HepG2 (cell line): ENCODE measurements around the gene BAHD1. TPM values are rescaled to one million over a fixed set of nuclear protein-coding genes. Genes with fewer than 3 reads are reported as not detected.
A peak's percentile ranks its signal among the peaks of the same experiment; 100 is the strongest.

ENCODE experiments used
- DZIP1 ChIP-seq: sonication (generic); formaldehyde crosslinking; IDR thresholded peaks from 2 replicates; pipeline ENCODE4 v1.5.0; 2020; ENCODE audit warnings: mild to moderate bottlenecking, missing genetic modification reagents
- ERF ChIP-seq: IDR thresholded peaks from 2 replicates; pipeline ENCODE4 v1.6.1; 2018; ENCODE audit warnings: missing biosample characterization, missing genetic modification reagents
- HNRNPL ChIP-seq: fragments of 200-400 bp; formaldehyde crosslinking; IDR thresholded peaks from 2 replicates; pipeline ENCODE4 v1.6.1; 2017; ENCODE audit warnings: mild to moderate bottlenecking, low read depth, low read length
- MTA1 ChIP-seq: sonication (generic); formaldehyde crosslinking; IDR thresholded peaks from 2 replicates; pipeline ENCODE4 v1.4.0; 2020; ENCODE audit warnings: missing genetic modification reagents, mild to moderate bottlenecking, borderline replicate concordance
- MYNN ChIP-seq: sonication (generic); formaldehyde crosslinking; IDR thresholded peaks from 2 replicates; pipeline ENCODE4 v1.4.0; 2020; ENCODE audit warnings: mild to moderate bottlenecking, low read depth, missing genetic modification reagents
- ZC3H13 ChIP-seq: sonication (generic); formaldehyde crosslinking; IDR thresholded peaks from 2 replicates; pipeline ENCODE4 v1.8.1; 2023; ENCODE audit warnings: mild to moderate bottlenecking, missing genetic modification reagents, moderate library complexity
- ZNF343 ChIP-seq: sonication (generic); formaldehyde crosslinking; IDR thresholded peaks from 2 replicates; pipeline ENCODE4 v1.4.0; 2020; ENCODE audit warnings: mild to moderate bottlenecking, missing genetic modification reagents
- ZNF350 ChIP-seq: sonication (generic); formaldehyde crosslinking; IDR thresholded peaks from 2 replicates; pipeline ENCODE4 v1.4.0; 2020; ENCODE audit warnings: mild to moderate bottlenecking, low read depth, missing genetic modification reagents, borderline replicate concordance
- ZNF768 ChIP-seq: sonication (generic); formaldehyde crosslinking; IDR thresholded peaks from 2 replicates; pipeline ENCODE4 v1.4.0; 2020; ENCODE audit warnings: missing genetic modification reagents
- polyA plus RNA-seq, 8 experiments: library from polyadenylated mRNA; depleted of rRNA in 3 of 8; stranded (reverse) in 7 of 8; unstranded in 1 of 8; fragments of >200 nt; fragmentation: Illumina TruSeq in 4 of 8; extraction: Trizol in 4 of 8; gene quantifications; 2 replicates each; pipeline versions ENCODE4 v1.2.1 to v1.2.3, GENCODE V29; 2011 to 2016; ENCODE audit warnings: low read depth in 4 of 8, missing spikeins in 1 of 8, mixed read lengths in 1 of 8; ENCODE audit not compliant: insufficient read depth in 1 of 8
- total RNA-seq, 5 experiments: library from RNA; depleted of rRNA; stranded (reverse); fragments of >200 nt; fragmentation: Illumina TruSeq; extraction: Trizol; gene quantifications; 2 replicates each; pipeline ENCODE4 v1.2.3, GENCODE V29; 2016; ENCODE audit warnings: low read depth in 1 of 5
- TF ChIP-seq, protein P1 (sequence below): sonication (generic); formaldehyde crosslinking; IDR thresholded peaks from 2 replicates; pipeline ENCODE4 v1.5.1; 2020; ENCODE audit warnings: mild to moderate bottlenecking, missing genetic modification reagents
- TF ChIP-seq, protein P2 (sequence below): sonication (generic); formaldehyde crosslinking; IDR thresholded peaks from 2 replicates; pipeline ENCODE4 v1.4.0; 2020; ENCODE audit warnings: missing genetic modification reagents, borderline replicate concordance
- TF ChIP-seq, protein P3 (sequence below): sonication (generic); formaldehyde crosslinking; IDR thresholded peaks from 2 replicates; pipeline ENCODE4 v1.4.0; 2020; ENCODE audit warnings: missing genetic modification reagents
- TF ChIP-seq, protein P4 (sequence below): sonication (generic); formaldehyde crosslinking; IDR thresholded peaks from 2 replicates; pipeline ENCODE4 v1.5.0; 2020; ENCODE audit warnings: mild to moderate bottlenecking, missing genetic modification reagents, moderate library complexity
- TF ChIP-seq, protein P5 (sequence below): sonication (generic); formaldehyde crosslinking; IDR thresholded peaks from 2 replicates; pipeline ENCODE4 v1.5.0; 2020; ENCODE audit warnings: mild to moderate bottlenecking, missing genetic modification reagents, borderline replicate concordance

BAHD1 gene
- total and polyA plus RNA-seq, 2 of the 13 experiments (the other 11 are each of a cell fraction or from before 2014, with no cell fraction given), result 3.3 to 8.7 TPM

GRCh38 chr15:40506964-40507571, 66.3 kb downstream of the BAHD1 start (continued):
- no peak for TF ChIP-seq MYNN (CRISPR knock-in tag)
- peak; percentile 39; the same call in 1 of the 2 replicates for TF ChIP-seq MTA1 (CRISPR knock-in tag)
- no peak for TF ChIP-seq ZNF343
- TF ChIP-seq ERF (CRISPR knock-in tag), result 0 out of 2 replicates have a peak, but pooled peaks have one; percentile 27
- TF ChIP-seq ZNF768 (CRISPR knock-in tag), result peak; percentile 38; the same call in 1 of the 2 replicates
- TF ChIP-seq, protein P1, sequence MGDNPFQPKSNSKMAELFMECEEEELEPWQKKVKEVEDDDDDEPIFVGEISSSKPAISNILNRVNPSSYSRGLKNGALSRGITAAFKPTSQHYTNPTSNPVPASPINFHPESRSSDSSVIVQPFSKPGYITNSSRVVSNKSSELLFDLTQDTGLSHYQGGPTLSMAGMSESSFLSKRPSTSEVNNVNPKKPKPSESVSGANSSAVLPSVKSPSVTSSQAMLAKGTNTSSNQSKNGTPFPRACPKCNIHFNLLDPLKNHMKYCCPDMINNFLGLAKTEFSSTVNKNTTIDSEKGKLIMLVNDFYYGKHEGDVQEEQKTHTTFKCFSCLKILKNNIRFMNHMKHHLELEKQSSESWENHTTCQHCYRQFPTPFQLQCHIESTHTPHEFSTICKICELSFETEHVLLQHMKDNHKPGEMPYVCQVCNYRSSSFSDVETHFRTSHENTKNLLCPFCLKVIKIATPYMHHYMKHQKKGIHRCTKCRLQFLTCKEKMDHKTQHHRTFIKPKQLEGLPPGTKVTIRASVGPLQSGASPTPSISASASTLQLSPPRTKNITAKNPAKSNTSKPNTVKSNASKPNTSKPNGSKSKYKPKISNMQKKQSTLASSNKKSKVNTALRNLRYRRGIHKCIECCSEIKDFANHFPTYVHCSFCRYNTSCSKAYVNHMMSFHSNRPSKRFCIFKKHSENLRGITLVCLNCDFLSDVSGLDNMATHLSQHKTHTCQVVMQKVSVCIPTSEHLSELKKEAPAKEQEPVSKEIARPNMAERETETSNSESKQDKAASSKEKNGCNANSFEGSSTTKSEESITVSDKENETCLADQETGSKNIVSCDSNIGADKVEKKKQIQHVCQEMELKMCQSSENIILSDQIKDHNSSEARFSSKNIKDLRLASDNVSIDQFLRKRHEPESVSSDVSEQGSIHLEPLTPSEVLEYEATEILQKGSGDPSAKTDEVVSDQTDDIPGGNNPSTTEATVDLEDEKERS (CRISPR knock-in tag), result no peak
- 0 out of 2 replicates have a peak, but pooled peaks have one; percentile 45 for TF ChIP-seq HNRNPL
- TF ChIP-seq, protein P2, sequence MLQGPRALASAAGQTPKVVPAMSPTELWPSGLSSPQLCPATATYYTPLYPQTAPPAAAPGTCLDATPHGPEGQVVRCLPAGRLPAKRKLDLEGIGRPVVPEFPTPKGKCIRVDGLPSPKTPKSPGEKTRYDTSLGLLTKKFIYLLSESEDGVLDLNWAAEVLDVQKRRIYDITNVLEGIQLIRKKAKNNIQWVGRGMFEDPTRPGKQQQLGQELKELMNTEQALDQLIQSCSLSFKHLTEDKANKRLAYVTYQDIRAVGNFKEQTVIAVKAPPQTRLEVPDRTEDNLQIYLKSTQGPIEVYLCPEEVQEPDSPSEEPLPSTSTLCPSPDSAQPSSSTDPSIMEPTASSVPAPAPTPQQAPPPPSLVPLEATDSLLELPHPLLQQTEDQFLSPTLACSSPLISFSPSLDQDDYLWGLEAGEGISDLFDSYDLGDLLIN (CRISPR knock-in tag), result peak; percentile 68; the same call in 1 of the 2 replicates
- TF ChIP-seq ZC3H13 (CRISPR knock-in tag), result no peak
- TF ChIP-seq, protein P3, sequence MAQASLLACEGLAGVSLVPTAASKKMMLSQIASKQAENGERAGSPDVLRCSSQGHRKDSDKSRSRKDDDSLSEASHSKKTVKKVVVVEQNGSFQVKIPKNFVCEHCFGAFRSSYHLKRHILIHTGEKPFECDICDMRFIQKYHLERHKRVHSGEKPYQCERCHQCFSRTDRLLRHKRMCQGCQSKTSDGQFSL (CRISPR knock-in tag), result 0 out of 2 replicates have a peak, but pooled peaks have one; percentile 38
- TF ChIP-seq, protein P4, sequence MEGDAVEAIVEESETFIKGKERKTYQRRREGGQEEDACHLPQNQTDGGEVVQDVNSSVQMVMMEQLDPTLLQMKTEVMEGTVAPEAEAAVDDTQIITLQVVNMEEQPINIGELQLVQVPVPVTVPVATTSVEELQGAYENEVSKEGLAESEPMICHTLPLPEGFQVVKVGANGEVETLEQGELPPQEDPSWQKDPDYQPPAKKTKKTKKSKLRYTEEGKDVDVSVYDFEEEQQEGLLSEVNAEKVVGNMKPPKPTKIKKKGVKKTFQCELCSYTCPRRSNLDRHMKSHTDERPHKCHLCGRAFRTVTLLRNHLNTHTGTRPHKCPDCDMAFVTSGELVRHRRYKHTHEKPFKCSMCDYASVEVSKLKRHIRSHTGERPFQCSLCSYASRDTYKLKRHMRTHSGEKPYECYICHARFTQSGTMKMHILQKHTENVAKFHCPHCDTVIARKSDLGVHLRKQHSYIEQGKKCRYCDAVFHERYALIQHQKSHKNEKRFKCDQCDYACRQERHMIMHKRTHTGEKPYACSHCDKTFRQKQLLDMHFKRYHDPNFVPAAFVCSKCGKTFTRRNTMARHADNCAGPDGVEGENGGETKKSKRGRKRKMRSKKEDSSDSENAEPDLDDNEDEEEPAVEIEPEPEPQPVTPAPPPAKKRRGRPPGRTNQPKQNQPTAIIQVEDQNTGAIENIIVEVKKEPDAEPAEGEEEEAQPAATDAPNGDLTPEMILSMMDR (CRISPR knock-in tag), result peak; percentile 96
- 0 out of 2 replicates have a peak, but pooled peaks have one; percentile 50 for TF ChIP-seq DZIP1 (CRISPR knock-in tag)
- peak; percentile 34; the same call in 1 of the 2 replicates for TF ChIP-seq ZNF350 (CRISPR knock-in tag)
- TF ChIP-seq, protein P5, sequence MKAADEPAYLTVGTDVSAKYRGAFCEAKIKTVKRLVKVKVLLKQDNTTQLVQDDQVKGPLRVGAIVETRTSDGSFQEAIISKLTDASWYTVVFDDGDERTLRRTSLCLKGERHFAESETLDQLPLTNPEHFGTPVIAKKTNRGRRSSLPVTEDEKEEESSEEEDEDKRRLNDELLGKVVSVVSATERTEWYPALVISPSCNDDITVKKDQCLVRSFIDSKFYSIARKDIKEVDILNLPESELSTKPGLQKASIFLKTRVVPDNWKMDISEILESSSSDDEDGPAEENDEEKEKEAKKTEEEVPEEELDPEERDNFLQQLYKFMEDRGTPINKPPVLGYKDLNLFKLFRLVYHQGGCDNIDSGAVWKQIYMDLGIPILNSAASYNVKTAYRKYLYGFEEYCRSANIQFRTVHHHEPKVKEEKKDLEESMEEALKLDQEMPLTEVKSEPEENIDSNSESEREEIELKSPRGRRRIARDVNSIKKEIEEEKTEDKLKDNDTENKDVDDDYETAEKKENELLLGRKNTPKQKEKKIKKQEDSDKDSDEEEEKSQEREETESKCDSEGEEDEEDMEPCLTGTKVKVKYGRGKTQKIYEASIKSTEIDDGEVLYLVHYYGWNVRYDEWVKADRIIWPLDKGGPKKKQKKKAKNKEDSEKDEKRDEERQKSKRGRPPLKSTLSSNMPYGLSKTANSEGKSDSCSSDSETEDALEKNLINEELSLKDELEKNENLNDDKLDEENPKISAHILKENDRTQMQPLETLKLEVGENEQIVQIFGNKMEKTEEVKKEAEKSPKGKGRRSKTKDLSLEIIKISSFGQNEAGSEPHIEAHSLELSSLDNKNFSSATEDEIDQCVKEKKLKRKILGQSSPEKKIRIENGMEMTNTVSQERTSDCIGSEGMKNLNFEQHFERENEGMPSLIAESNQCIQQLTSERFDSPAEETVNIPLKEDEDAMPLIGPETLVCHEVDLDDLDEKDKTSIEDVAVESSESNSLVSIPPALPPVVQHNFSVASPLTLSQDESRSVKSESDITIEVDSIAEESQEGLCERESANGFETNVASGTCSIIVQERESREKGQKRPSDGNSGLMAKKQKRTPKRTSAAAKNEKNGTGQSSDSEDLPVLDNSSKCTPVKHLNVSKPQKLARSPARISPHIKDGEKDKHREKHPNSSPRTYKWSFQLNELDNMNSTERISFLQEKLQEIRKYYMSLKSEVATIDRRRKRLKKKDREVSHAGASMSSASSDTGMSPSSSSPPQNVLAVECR (CRISPR knock-in tag), result peak; percentile 20; the same call in 1 of the 2 replicates
